ENCODE measurements around the gene CACNA1H. TPM values are rescaled to one million over a fixed set of nuclear protein-coding genes. Genes with fewer than 3 reads are reported as not detected.

Gene CACNA1H
- total and polyA plus RNA-seq, 2 of the 8 experiments (the other 6 are each of a cell fraction or from before 2014, with no cell fraction given) = 14.0 to 28.7 TPM

- no peak overlapping the region for H3K4me2 ChIP-seq (ENCODE audit: insufficient read depth in 1 of 2, low read depth in 2 of 2, low read length in 2 of 2)
- H3K79me2 ChIP-seq (ENCODE audit: control insufficient read depth in 1 of 2, insufficient read depth in 2 of 2, low read length in 2 of 2) = no peaks in the 10 kb centered on the region
- H3K27ac ChIP-seq (ENCODE audit: low read depth, low read length) = no peak overlapping the region
- H3K18ac ChIP-seq (ENCODE audit: extremely low read depth, low read length) = no peak overlapping the region
- no peak overlapping the region for H2AK5ac ChIP-seq (ENCODE audit: low read depth, low read length)
- no peak overlapping the region for H4K5ac ChIP-seq (ENCODE audit: insufficient read length, low read depth, low read length)
- H3K23me2 ChIP-seq (ENCODE audit: low read depth, low read length) = no peaks in the 10 kb centered on the region
- H2BK15ac ChIP-seq (ENCODE audit: low read length) = no peak overlapping the region
- no peak overlapping the region for H2BK5ac ChIP-seq (ENCODE audit: low read depth, low read length)
- H2BK20ac ChIP-seq (ENCODE audit: low read length) = no peak overlapping the region
- H3K9me3 ChIP-seq (ENCODE audit: insufficient read depth in 2 of 2, low read depth in 1 of 2, low read length in 1 of 2) = no peaks in the 10 kb centered on the region
- H4K20me1 ChIP-seq (replicated peaks in 1 of 2; ENCODE audit: control insufficient read depth in 1 of 2, insufficient read depth in 2 of 2, low read length in 2 of 2) = peaks cover 0 to 8% of the 10 kb centered on the region in 2 experiments
- peaks cover 0 to 2% (median under 1%) of the 10 kb centered on the region in 4 experiments; a peak in 1 of 7 replicates for H3K27me3 ChIP-seq (replicated peaks in 1 of 4; ENCODE audit: control insufficient read depth in 3 of 4, extremely low read depth in 1 of 4, insufficient read depth in 3 of 4, low read length in 3 of 4)
- ChIA-PET CTCF (ENCODE audit: partially characterized antibody) (interaction anchor here (1.5 kb wide), 1 partner anchor 35 kb away, joined by 3 read pairs; no protein-coding TSS in a partner anchor), POLR2A (ENCODE audit: partially characterized antibody) (interaction anchor here (1.2 kb wide), 1 partner anchor 13 kb away, joined by 4 read pairs; no protein-coding TSS in a partner anchor)
- H3K4ac ChIP-seq (replicated peaks; ENCODE audit: insufficient read length, low read depth, low read length) = no peak overlapping the region
- DNase-seq (ENCODE audit: low read depth in 1 of 2, low spot score in 2 of 2) (no peak), FAIRE-seq (no peak)
- no peak overlapping the region for H3K4me3 ChIP-seq (ENCODE audit: extremely low read depth in 1 of 4, insufficient read depth in 2 of 4, low read depth in 3 of 4, low read length in 4 of 4)
- H2BK12ac ChIP-seq (ENCODE audit: low read depth, low read length) = no peak overlapping the region
- no peaks in the 10 kb centered on the region for H3K79me1 ChIP-seq (ENCODE audit: low read depth, low read length)
- no peak overlapping the region for H3K56ac ChIP-seq (replicated peaks; ENCODE audit: insufficient read length, low read depth, low read length)
- H2AFZ ChIP-seq (ENCODE audit: low read length) = no peak overlapping the region
- H3K36me3 ChIP-seq (ENCODE audit: control insufficient read depth in 2 of 4, insufficient read depth in 4 of 4, low read length in 3 of 4) = peaks cover 2 to 33% (median 8%) of the 10 kb centered on the region in 4 experiments; a peak in 6 of 8 replicates
- H3K4me1 ChIP-seq (replicated peaks in 1 of 4; ENCODE audit: control insufficient read depth in 3 of 4, insufficient read depth in 4 of 4, low read length in 3 of 4) = no peaks in the 10 kb centered on the region; a peak in 1 of 7 replicates
- H4K8ac ChIP-seq (ENCODE audit: extremely low read depth, insufficient read depth, low read length) = no peak overlapping the region
- 92% methylated on average over 30 of the region's 40 CpGs; no CpG with 5 or more reads in 1 of the 2 experiments for WGBS, 2 experiments (ENCODE audit: extremely low coverage in 1 of 2, insufficient coverage in 1 of 2, insufficient read length in 1 of 2, insufficient replicate concordance in 2 of 2, low coverage in 1 of 2, low lambda C conversion rate in 2 of 2, missing lambda C conversion rate in 1 of 2)
- H3K23ac ChIP-seq (ENCODE audit: insufficient read length) = no peak overlapping the region
- H4K91ac ChIP-seq (replicated peaks; ENCODE audit: insufficient read length, low read length) = no peak overlapping the region
- H2BK120ac ChIP-seq (replicated peaks; ENCODE audit: low read depth, low read length) = no peak overlapping the region
- no peak overlapping the region for H3K14ac ChIP-seq (ENCODE audit: insufficient read length)
- H3K9ac ChIP-seq (replicated peaks in 1 of 4; ENCODE audit: extremely low read depth in 1 of 4, low read depth in 3 of 4, low read length in 3 of 4) = no peak overlapping the region
- TF ChIP-seq MAFK (IDR thresholded peaks at IDR 0.05; ENCODE audit: low read depth, low read length) (no peak), CHD2 (IDR thresholded peaks at IDR 0.05; ENCODE audit: low read length) (no peak), NANOG (IDR thresholded peaks at IDR 0.05; ENCODE audit: insufficient read depth, low read depth, low read length, poor library complexity, severe bottlenecking) (no peak), FOSL1 (IDR thresholded peaks at IDR 0.05; ENCODE audit: insufficient read depth, low read depth, low read length) (no peak), TBP (IDR thresholded peaks at IDR 0.05; ENCODE audit: low read depth, low read length) (no peak)
Measured at GRCh38 chr16:1221628-1222552, 69.0 kb downstream of the CACNA1H start.
